HG03354 (cell line): ENCODE results near the gene LHX6.

Experiments
- ATAC-seq: cut with Tn5 transposase; IDR thresholded peaks from one replicate; pipeline ENCODE4 v1.9.1; 2021; ENCODE audit warnings: mild to moderate bottlenecking; ENCODE audit not compliant: unreplicated experiment, poor library complexity, severe bottlenecking

LHX6 gene

GRCh38 chr9:122159026-122159924 lies 69.5 kb downstream of the LHX6 start, which contains the start of the genes MORN5 and NDUFA8:
TSS of gene MORN5 (plus strand) at chr9:122159908. CDS start at chr9:122159973, 65 bp downstream.
TSS of gene NDUFA8 (minus strand) at chr9:122159779. CDS start at chr9:122159677, 102 bp downstream.
- ATAC-seq = peak; percentile 97

GRCh38 chr9:122158202-122158601 lies 70.6 kb downstream of the LHX6 start:
- ATAC-seq = peak; percentile 56

GRCh38 chr9:122155796-122156195 lies 73.0 kb downstream of the LHX6 start:
- ATAC-seq = no peak
